SK-N-MC (cell line): ENCODE data around the gene WASHC3.
"Not testable (repeated sequence)": the region's sequence is repeated elsewhere in the genome, so short reads cannot be mapped to it uniquely, and the experiment has no call there.

ENCODE experiments used
- DNase-seq: peaks from one replicate; pipeline ENCODE4 v3.0.0-alpha.2; 2011; ENCODE audit warnings: low read depth, low spot score
- H3K27ac ChIP-seq: fragments of 200-600 bp; sonication (generic); 2 replicates; pipeline ENCODE4 v1.5.1; 2016; ENCODE audit warnings: mixed run types
- H3K36me3 ChIP-seq: fragments of 200-600 bp; sonication (generic); 2 replicates; pipeline ENCODE4 v1.6.1; 2017; ENCODE audit warnings: antibody characterized with exemption, low read length, mixed read lengths; ENCODE audit not compliant: insufficient read depth
- H3K4me3 ChIP-seq: fragments of 200-600 bp; sonication (generic); 2 replicates; pipeline ENCODE4 v1.5.1; 2016
- H3K9ac ChIP-seq: fragments of 200-600 bp; sonication (generic); 2 replicates; pipeline ENCODE4 v1.8.0; 2017; ENCODE audit warnings: mixed run types, mixed read lengths; ENCODE audit not compliant: insufficient read length
- H3K9me3 ChIP-seq: fragments of 200-600 bp; sonication (generic); 2 replicates; pipeline ENCODE4 v1.6.1; 2017; ENCODE audit warnings: low read depth, mild to moderate bottlenecking, antibody characterized with exemption, low read length, moderate library complexity, mixed read lengths
- EZH2 ChIP-seq: fragments of 200-600 bp; sonication (generic); IDR thresholded peaks from one replicate; pipeline ENCODE4 v1.6.1; 2017; ENCODE audit warnings: antibody characterized with exemption
- FOXP2 ChIP-seq: optimal IDR thresholded peaks from 2 replicates; pipeline ENCODE3; 2011; ENCODE audit warnings: mild to moderate bottlenecking, moderate library complexity; ENCODE audit not compliant: insufficient read depth; ENCODE audit errors: extremely low read length, control extremely low read depth
- POLR2AphosphoS5 ChIP-seq: IDR thresholded peaks from 2 replicates; pipeline ENCODE4 v1.6.1; 2012; ENCODE audit warnings: mild to moderate bottlenecking, low read depth, low read length, borderline replicate concordance

The WASHC3 gene

DNA sequence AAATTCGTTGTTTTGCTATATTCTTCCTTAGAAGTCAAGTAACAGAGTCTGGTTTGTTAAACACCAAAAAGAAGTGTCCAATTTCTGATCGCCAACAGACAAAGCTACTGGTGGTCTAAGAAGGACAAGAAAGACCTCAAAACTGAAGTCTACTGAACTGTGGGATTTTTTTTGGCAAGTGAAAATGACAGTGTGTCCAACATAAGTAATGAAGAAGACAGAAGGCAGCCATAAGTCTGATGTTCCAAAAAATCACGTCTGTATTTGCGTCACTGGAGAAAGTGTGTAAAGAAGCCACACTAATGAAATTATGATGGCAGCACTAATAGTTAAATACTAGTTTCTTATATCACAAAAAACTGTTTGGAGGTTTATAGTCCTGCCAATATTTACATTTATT lies 32.6 kb downstream of the WASHC3 start:
- no peak overlapping the region for H3K9ac ChIP-seq
- TF ChIP-seq FOXP2 (no peak), EZH2 (no peak), POLR2AphosphoS5 (no peak)

DNA sequence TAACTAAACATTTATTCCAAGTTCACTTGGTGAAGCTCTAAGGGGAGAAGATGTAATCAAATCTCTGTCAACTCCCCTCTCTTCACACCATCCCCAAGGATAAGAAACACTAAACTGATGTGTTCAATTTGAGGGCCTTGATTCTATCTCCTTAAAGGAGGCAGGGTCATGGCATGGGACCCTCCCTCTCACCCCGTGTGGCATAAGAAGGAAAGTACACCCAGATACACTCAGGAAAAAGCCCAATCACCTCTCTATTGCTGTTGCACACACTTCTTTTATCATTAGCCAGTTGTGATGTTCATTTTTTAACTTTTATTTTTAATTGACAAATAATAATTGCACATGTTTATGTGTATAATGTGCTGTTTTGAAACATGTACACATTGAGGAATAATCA lies 35.1 kb downstream of the WASHC3 start:
- DNase-seq, result no peak
- Histone ChIP-seq H3K27ac (no peak overlapping the region), H3K9ac (no peak overlapping the region), H3K4me3 (no peak overlapping the region), H3K9me3 (no peaks in the 10 kb centered on the region), H3K36me3 (no peaks in the 10 kb centered on the region)
- TF ChIP-seq POLR2AphosphoS5, result no peak
- no peak for TF ChIP-seq FOXP2
- no peak for TF ChIP-seq EZH2

More for the DNA sequence above, 32.6 kb downstream of the WASHC3 start:
- Histone ChIP-seq H3K9me3 (no peaks in the 10 kb centered on the region), H3K4me3 (no peak overlapping the region), H3K27ac (no peak overlapping the region), H3K36me3 (no peaks in the 10 kb centered on the region)
- no peak for DNase-seq

DNA sequence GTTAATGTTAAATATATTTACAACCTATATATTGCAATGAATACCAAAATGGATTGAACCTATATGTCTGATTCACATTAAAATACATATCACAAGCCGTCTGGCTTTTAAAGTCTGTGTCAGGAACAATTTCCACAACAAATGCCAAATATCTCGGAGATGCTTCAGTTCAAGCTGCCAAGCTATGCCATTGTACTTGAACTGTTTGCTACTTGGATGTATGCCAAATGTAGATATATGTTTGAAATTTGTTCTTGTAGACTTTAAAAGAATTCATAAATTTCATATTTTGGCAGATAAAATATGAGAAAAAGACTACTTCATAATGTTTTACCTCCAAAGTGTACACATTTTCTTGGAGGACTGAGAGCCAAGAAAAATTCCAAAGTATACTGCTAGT lies 37.0 kb downstream of the WASHC3 start:
- no peaks in the 10 kb centered on the region for H3K36me3 ChIP-seq
- H3K9ac ChIP-seq, result no peak overlapping the region
- TF ChIP-seq POLR2AphosphoS5, result no peak
- TF ChIP-seq FOXP2, result no peak
- no peak for TF ChIP-seq EZH2

DNA sequence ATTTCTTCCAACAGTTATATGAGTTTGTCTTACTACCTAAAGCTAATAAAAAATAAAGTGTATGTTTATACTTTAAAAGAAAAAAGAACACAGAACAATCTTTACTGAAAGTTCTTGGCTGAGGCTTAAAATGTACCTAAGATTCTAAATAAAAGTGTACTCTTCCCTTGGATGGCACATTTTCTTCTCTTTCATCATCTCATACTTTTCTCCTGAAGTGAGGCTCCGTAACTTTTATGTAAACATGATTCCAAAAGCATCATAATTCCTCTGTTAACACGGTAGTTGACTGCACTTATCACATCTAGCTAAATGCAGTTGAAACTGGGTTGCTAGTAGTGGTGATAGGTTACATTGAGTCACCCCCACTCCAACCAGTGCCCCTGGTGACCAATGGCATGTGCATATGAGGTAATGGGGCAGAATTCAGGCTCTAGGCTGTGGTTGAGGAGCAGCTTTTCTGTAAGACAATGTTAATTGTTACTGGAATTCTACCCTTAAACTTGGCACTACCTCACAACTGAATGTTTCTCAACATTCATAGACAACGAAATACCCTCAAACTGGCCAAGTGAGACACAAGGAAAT lies 38.4 kb downstream of the WASHC3 start:
- no peak for DNase-seq
- H3K4me3 ChIP-seq, result no peak overlapping the region
- H3K9me3 ChIP-seq, result no peaks in the 10 kb centered on the region
- TF ChIP-seq EZH2 (no peak), POLR2AphosphoS5 (no peak)
- no peak overlapping the region for H3K9ac ChIP-seq
- H3K27ac ChIP-seq, result no peak overlapping the region
- H3K36me3 ChIP-seq, result no peaks in the 10 kb centered on the region

More for the DNA sequence above, 37.0 kb downstream of the WASHC3 start:
- DNase-seq, result no peak
- Histone ChIP-seq H3K27ac (no peak overlapping the region), H3K4me3 (no peak overlapping the region), H3K9me3 (no peaks in the 10 kb centered on the region)

DNA sequence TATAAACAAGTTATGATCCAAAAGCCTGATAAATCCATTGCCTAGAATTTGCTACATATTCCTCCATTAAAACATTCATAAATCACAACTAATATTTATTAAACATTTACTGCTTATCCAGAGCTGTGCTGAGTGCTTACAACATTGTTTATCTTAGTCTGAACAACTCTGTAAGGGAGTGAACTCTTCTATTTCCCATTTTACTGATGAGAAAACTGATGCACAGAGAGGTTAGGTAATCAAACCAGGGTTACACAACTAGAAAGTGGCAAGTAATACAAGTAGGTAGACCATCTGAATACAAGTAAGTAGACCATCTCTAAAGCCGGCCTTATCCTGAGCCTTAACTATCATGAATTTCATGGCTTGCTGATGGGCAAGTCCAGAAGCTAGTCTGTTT lies 39.5 kb downstream of the WASHC3 start:
- H3K9ac ChIP-seq, result no peak overlapping the region
- H3K9me3 ChIP-seq, result no peaks in the 10 kb centered on the region
- no peak for DNase-seq
- no peaks in the 10 kb centered on the region for H3K36me3 ChIP-seq
- H3K4me3 ChIP-seq, result no peak overlapping the region
- no peak for TF ChIP-seq POLR2AphosphoS5
- no peak for TF ChIP-seq FOXP2
- TF ChIP-seq EZH2, result no peak
- H3K27ac ChIP-seq, result no peak overlapping the region

DNA sequence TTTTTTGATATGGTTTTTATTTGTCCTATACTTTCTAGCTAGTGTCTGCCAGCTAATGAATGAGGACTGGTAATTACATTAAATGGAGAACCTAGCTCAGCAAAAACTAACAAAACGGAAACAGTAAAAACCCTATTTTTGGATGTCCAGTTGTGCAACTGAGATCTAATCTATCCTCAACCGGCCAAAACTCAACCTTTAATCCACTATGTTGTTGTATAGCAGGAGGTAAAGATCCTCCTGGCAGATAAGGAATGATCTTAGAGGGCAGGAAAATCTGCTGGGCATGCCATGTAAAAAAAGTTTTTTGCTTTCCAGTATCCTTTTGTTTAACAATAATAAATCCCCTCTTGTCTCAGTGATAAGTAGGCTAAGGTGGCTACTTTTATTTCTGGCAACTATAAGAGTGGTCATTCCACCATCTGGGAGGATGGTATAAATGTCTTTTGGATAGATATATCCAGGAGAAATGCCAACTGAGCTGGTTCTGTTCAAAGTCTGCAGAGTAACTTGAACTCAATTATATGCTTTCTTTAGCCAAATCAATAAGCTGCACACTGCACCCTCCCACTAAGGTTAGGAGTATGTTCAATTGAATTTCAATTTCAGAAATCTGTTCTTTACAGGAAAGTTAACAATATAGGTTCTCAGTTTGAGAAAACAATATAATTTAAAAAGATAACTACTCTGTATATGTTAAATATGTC lies 40.1 kb downstream of the WASHC3 start:
- H3K27ac ChIP-seq, result no peak overlapping the region
- DNase-seq, result no peak
- H3K9me3 ChIP-seq, result no peaks in the 10 kb centered on the region
- H3K36me3 ChIP-seq, result no peaks in the 10 kb centered on the region
- no peak overlapping the region for H3K9ac ChIP-seq
- H3K4me3 ChIP-seq, result no peak overlapping the region
- TF ChIP-seq EZH2 (no peak), POLR2AphosphoS5 (no peak), FOXP2 (no peak)

DNA sequence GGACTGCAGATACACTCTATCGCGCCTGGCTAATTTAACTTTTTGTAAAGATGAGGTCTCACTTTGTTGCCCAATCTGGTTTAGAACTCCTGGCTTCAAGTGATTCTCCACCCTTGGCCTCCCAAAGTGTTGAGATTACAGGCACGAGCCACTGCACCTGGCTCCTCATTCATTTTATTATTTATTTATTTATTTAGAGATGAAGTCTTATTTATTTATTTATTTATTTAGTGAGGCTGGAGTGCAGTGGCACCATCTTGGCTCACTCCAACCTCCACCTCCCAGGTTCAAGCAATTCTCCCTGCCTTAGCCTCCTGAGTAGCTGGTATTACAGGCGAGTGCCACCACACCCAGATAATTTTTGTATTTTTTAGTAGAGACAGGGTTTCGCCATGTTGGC lies 43.2 kb downstream of the WASHC3 start:
- H3K4me3 ChIP-seq, H3K27ac ChIP-seq, H3K9ac ChIP-seq, H3K9me3 ChIP-seq, DNase-seq, H3K36me3 ChIP-seq: not testable (repeated sequence)

DNA sequence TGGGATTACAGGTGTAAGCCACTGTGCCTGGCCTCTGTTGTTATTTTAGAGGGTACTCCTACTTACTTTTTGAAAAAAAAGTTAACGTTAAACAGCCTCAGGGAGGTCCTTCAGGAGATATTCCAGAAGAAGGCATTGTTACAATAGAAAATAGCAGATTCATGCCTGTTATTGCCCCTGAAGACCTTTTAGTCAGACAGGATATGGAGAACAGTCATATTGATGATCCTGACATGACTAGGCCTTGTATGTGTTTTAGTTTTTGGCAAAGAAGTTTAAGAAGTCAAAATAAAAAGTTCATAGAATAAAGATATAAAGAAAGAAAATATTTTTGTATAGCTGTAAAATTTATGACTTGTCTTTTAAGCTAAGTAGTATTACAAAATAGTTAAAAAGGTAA lies 45.3 kb downstream of the WASHC3 start:
- H3K27ac ChIP-seq, result no peak overlapping the region
- no peak overlapping the region for H3K4me3 ChIP-seq
- H3K9ac ChIP-seq, result no peak overlapping the region
- no peak for TF ChIP-seq POLR2AphosphoS5
- no peak for TF ChIP-seq EZH2
- TF ChIP-seq FOXP2, result no peak
- no peak for DNase-seq
- H3K36me3 ChIP-seq, result no peaks in the 10 kb centered on the region
- no peaks in the 10 kb centered on the region for H3K9me3 ChIP-seq
